Measurements from ENCODE around the gene SEC24C. TPM values are rescaled to one million over a fixed set of nuclear protein-coding genes. Genes with fewer than 3 reads are reported as not detected.
"Not testable (repeated sequence)": the region's sequence is repeated elsewhere in the genome, so short reads cannot be mapped to it uniquely, and the experiment has no call there.

Gene SEC24C
- polyA plus RNA-seq, 2 of the 4 experiments (the other 2 are of a cell fraction) = 54.3 to 84.7 TPM

DNA sequence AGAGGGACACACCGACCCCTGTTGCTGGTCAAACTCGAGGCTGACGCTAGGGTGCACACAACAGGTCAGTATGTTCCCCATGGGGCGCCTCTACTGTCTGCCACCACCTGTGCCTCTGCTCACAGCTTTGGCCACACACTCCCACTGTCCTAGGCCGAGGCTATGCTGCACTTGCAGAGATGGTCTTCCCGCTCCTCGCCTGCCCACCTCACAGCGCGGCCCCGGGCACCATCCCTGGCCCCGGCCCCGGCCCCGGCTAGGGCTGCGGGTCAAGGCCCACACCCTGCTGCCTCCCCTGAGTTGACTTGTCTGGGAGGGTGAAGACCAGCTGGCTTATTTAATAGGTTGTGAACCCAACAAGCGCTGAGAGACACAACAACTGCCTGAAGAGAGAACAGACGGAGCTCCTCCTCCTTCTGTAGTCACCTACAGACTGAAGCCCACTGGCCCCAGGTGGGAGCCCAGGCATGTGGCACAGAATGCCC lies 46.5 kb upstream of the SEC24C start, which contains the start of gene AGAP5:
AGAP5 (minus strand) TSS at position 435 of the 485 bp plus-strand sequence; CDS start at position 81, 354 bp downstream.
- CTCF ChIA-PET; DNase-seq (ENCODE audit: low read depth in 1 of 2, low spot score in 1 of 2); H3K4me1 ChIP-seq; H3K4me3 ChIP-seq; H3K27ac ChIP-seq; POLR2A ChIA-PET; H3K9me3 ChIP-seq; FAIRE-seq; H3K4me2 ChIP-seq; ATAC-seq: not testable (repeated sequence)
- WGBS (ENCODE audit: missing lambda C conversion rate) = 84% methylated on average over 6 of the region's 16 CpGs

DNA sequence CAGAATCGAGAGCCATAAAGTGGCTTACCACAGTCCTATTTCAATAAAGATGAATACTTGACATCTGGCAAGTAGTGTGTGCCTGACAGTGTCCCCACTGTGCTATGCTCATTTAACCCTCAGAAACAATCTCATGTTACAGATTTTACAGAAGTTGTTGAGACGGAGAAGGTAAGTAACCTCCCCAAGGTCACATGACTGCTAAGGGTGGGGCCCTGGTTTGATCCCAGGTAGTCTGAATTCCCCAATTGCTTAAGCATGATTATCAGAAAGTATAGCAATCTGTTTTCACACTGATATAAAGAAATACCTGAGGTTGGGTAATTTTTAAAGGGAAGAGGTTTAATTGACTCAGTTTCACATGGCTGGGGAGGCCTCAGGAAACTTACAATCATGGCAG lies 45.4 kb upstream of the SEC24C start:
- H3K9me3 ChIP-seq; H3K4me1 ChIP-seq; DNase-seq (ENCODE audit: low read depth in 1 of 2, low spot score in 1 of 2); FAIRE-seq; H3K4me3 ChIP-seq; H3K27ac ChIP-seq; CTCF ChIA-PET; POLR2A ChIA-PET; H3K4me2 ChIP-seq; ATAC-seq: not testable (repeated sequence)
- WGBS (ENCODE audit: missing lambda C conversion rate) = 74% methylated on average over 2 of the region's 2 CpGs

DNA sequence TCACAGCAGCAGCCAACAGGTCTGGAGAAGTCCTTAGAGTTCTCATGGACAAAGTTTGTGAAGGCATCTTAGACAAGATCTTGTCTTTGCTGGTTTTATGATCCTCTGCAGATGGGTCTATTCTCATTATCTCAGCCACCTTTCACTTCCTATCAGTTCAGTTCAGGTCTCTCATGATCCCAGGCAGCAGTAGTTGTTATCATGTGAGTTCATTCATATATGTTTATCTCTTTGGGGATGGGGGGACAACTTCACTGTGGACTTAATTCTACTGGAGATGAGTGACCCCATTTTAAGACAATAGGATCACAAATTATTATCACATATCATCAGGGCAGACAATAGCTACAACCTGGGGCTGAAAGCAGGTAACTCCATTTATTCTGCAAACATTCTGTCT lies 40.2 kb upstream of the SEC24C start:
- FAIRE-seq; H3K9me3 ChIP-seq; H3K27ac ChIP-seq; H3K4me2 ChIP-seq; ATAC-seq; POLR2A ChIA-PET; CTCF ChIA-PET; DNase-seq (ENCODE audit: low read depth in 1 of 2, low spot score in 1 of 2); H3K4me1 ChIP-seq; H3K4me3 ChIP-seq: not testable (repeated sequence)

DNA sequence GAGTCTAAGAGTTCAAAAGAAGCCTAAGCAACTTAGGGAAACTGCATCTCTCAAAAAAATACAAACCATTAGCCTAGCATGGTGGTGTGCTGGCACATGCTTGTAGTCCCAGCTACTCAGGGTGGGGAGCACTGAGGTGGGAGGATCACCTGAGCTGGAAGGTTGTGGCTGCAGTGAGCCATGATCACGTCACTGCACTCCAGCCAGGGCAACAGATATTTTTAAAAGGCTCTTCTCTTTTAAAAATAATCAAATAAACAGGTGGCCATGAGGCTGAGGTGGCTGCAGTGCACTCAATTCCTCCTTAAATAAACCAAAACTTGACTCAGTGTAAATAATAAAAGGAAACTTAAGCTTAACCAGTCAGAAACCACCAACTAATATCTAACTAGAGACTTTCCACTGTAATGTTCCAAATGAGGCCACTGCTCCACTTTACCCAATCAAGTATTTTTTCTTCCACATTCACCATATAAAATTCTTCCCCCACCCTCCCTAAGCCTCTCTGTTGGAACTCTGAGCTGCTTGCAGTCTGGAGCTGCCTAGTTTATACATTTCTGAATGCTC lies 38.6 kb upstream of the SEC24C start:
- H3K9me3 ChIP-seq; H3K4me3 ChIP-seq; POLR2A ChIA-PET; ATAC-seq; H3K4me1 ChIP-seq; H3K27ac ChIP-seq; CTCF ChIA-PET; DNase-seq (ENCODE audit: low read depth in 1 of 2, low spot score in 1 of 2); FAIRE-seq: not testable (repeated sequence)
- H3K4me2 ChIP-seq = peak overlapping the region; percentile 26; the same call in 1 of the 3 replicates
- WGBS (ENCODE audit: missing lambda C conversion rate) = 44% methylated on average over 1 of the region's 1 CpG

DNA sequence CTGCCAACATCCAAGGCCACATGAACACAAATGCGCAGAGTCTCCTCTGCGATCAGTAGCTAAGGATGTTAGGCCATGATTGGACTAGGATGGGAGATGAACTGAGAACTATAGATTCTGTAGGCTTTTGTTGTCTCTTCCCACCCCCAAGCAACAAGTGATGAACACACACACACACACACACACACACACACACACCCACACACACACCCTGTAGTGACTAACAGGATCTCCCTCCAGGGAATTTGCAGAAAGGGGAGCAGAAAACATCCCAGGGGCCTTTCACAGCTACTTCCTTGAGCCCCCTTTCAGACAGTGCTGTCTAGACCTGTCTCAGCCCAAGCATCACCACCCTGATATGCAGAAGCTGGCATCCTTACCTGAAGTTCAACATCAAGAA lies 37.7 kb upstream of the SEC24C start:
- 100% methylated on average over 2 of the region's 2 CpGs for WGBS (ENCODE audit: missing lambda C conversion rate)
- ATAC-seq; H3K9me3 ChIP-seq; H3K4me3 ChIP-seq; DNase-seq (ENCODE audit: low read depth in 1 of 2, low spot score in 1 of 2); H3K27ac ChIP-seq; POLR2A ChIA-PET; H3K4me2 ChIP-seq; H3K4me1 ChIP-seq; FAIRE-seq: not testable (repeated sequence)
- CTCF ChIA-PET = interaction anchor here (0.6 kb wide), 1 partner anchor 168 kb away, joined by 3 read pairs; no protein-coding TSS in a partner anchor

DNA sequence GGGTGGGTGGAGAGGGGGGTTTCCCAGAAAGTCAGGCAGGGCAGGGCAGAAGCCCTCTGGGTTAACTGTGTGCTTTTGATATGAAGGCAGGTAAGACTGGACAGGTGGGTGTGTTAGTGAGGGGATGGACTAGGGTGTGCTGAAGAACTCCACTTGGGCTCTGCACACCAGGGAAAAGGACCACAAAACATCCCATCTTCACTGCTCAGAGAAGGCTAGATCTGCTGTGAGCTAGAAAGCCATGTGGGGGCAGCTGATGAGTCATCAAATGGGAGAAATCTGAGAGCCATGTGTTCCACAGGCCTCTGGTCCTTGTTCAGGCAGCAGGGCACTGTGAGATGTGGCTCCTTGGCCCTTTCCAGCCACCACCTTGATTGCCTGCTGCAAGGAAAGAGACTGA lies 36.5 kb upstream of the SEC24C start:
- H3K4me3 ChIP-seq; H3K27ac ChIP-seq; CTCF ChIA-PET; H3K9me3 ChIP-seq; FAIRE-seq; POLR2A ChIA-PET; H3K4me1 ChIP-seq; ATAC-seq; H3K4me2 ChIP-seq; DNase-seq (ENCODE audit: low read depth in 1 of 2, low spot score in 1 of 2): not testable (repeated sequence)

DNA sequence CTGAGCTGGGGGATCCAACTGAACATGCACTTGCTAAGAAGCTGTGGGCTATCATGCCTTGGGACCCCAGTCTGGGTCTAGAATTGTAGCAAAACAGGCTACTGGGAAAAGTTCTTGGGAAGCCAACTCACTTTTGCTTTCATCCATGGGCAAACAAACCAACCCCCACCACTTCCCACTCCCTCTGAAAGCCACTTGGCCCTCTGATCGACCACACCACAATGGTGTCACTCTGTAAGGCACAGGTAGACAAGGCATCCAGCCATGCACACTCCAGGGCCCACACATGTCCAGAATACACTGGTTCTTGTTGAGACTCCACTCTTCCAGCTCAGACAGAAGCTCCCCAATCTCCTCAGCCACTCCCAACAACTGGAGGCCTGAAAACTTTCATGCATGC lies 36.0 kb upstream of the SEC24C start:
- H3K4me3 ChIP-seq; ATAC-seq; DNase-seq (ENCODE audit: low read depth in 1 of 2, low spot score in 1 of 2); H3K4me1 ChIP-seq; CTCF ChIA-PET; H3K9me3 ChIP-seq; FAIRE-seq; H3K27ac ChIP-seq; H3K4me2 ChIP-seq; POLR2A ChIA-PET: not testable (repeated sequence)
- 100% methylated on average over 1 of the region's 1 CpG for WGBS (ENCODE audit: missing lambda C conversion rate)

DNA sequence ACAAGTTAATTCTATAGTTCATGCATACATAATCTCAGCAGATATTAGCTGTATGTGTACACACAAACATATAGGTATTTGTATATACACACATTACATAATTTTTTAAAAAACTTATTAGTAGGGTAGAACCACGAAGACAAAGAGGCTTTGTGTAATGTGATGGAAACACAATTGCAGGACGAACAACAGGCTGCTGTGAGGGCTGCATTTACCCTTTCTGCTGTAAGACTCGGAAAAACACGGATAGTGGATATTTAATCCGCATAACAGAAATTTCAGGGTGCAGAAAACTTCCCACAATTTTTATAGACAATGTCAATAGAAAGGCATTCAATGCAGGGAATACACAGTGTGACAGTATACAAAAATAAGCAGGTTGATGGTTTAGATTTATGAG lies 32.5 kb upstream of the SEC24C start:
- DNase-seq (ENCODE audit: low read depth in 1 of 2, low spot score in 1 of 2); H3K27ac ChIP-seq; H3K9me3 ChIP-seq; H3K4me2 ChIP-seq; H3K4me3 ChIP-seq; CTCF ChIA-PET; ATAC-seq; H3K4me1 ChIP-seq; POLR2A ChIA-PET; FAIRE-seq: not testable (repeated sequence)
- WGBS (ENCODE audit: missing lambda C conversion rate) = 91% methylated on average over 5 of the region's 5 CpGs

DNA sequence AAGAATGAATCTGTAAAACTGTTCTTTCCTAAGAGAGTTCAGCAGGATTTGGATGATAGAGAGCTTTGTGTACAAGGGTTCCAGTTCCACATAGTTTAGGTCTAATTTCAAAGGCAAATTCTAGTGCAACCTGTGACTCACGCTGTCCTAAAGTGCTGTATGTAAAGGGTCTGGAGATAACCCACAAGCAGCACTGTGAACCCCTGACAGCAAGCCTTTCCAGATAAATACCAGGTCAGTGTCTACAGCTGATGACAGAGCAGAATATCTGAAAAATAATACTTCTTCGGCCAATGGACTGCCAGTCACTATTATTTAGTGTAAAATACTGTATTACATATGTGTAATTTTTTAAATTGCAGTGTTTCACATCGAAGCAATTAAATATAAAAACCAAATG lies 30.3 kb upstream of the SEC24C start:
- POLR2A ChIA-PET; H3K4me2 ChIP-seq; H3K9me3 ChIP-seq; CTCF ChIA-PET; H3K27ac ChIP-seq; ATAC-seq; H3K4me1 ChIP-seq; H3K4me3 ChIP-seq; DNase-seq (ENCODE audit: low read depth in 1 of 2, low spot score in 1 of 2); FAIRE-seq: not testable (repeated sequence)
- 82% methylated on average over 3 of the region's 3 CpGs for WGBS (ENCODE audit: missing lambda C conversion rate)

DNA sequence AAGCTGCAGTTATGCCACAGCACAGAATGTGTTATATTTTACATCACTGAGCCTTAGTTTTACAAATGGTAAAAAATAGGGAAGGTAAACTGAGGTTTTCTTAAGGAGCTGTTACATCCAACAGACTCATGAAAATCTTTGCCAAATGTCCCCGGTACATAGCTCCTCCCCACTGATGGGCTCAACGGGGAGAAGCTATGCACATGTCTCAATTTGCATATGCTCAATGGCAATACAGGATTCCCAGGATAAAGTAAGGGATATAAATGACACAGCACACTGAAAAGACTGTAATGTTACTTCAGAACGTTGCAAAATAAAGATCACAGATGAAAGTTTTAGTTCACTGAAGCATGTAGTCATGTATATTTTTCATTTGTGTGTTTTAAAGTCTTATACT lies 29.7 kb upstream of the SEC24C start:
- DNase-seq (ENCODE audit: low read depth in 1 of 2, low spot score in 1 of 2); ATAC-seq; H3K9me3 ChIP-seq; H3K27ac ChIP-seq; H3K4me1 ChIP-seq; H3K4me3 ChIP-seq; H3K4me2 ChIP-seq; CTCF ChIA-PET; POLR2A ChIA-PET; FAIRE-seq: not testable (repeated sequence)
- 43% methylated on average over 3 of the region's 3 CpGs for WGBS (ENCODE audit: missing lambda C conversion rate)

DNA sequence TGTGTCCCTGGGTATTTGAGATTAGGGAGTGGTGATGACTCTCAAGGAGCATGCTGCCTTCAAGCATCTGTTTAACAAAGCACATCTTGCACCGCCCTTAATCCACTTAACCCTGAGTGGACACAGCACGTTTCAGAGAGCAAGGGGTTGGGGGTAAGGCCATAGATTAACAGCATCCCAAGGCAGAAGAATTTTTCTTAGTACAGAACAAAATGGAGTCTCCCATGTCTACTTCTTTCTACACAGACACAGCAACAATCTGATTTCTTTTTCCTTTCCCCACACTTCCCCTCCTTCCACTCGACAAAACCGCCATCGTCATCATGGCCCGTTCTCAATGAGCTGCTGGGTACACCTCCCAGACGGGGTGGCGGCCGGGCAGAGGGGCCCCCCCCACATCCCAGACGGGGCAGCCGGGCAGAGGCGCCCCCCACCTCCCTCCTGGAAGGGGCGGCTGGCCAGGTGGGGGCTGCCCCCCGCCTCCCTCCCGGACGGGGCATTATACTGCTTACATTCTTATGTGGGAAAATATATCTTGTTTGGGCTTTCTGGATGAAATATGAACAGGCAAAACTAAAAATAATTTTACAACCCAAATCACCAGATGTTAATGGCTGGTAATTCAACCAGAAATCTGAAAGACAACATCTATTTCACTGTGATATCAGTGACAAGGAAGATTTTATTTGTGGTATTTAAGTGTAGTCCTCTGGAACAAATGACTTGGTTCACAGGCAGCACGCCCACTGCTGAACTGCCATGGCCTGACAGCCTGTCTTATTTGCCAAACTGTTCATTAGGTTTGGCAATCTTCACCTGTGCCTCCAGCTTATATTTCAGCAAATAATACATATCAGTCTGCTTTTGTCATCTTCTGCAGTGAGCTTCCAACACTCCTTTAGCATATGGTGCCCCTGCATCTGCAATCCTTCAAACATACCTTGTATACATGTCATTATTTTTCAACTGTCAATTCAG lies 28.7 kb upstream of the SEC24C start:
- H3K27ac ChIP-seq; H3K4me1 ChIP-seq; DNase-seq (ENCODE audit: low read depth in 1 of 2, low spot score in 1 of 2); H3K4me3 ChIP-seq; ATAC-seq; H3K9me3 ChIP-seq; H3K4me2 ChIP-seq; FAIRE-seq: not testable (repeated sequence)
- ChIA-PET CTCF (interaction anchor here (0.9 kb wide), 1 partner anchor 45 kb away, joined by 3 read pairs; no protein-coding TSS in a partner anchor), POLR2A (interaction anchor here (1.6 kb wide), 1 partner anchor 15 kb away, joined by 5 read pairs; no protein-coding TSS in a partner anchor)
- 90% methylated on average over 10 of the region's 17 CpGs for WGBS (ENCODE audit: missing lambda C conversion rate)
